CD4-positive, alpha-beta T cell treated with Interleukin-15 for 4 hours (primary cell): ENCODE data around the gene CRHR2.
"Not testable (repeated sequence)": the region's sequence is repeated elsewhere in the genome, so short reads cannot be mapped to it uniquely, and the experiment has no call there.

Source experiments
- DNase-seq: peaks from one replicate; pipeline ENCODE4 v3.0.0-alpha.2; 2020; ENCODE audit warnings: low spot score

CRHR2 gene

GRCh38 chr7:30682212-30683083, at the start of gene CRHR2:
CRHR2 (minus strand) TSS chr7:30682456; CDS start chr7:30682280, 176 bp downstream.
- no peak for DNase-seq

- no peak for DNase-seq
These were observed 49.3 kb upstream of the CRHR2 start for GRCh38 chr7:30731581-30731980.

GRCh38 chr7:30730996-30731395, 48.7 kb upstream of the CRHR2 start:
- no peak for DNase-seq

GRCh38 chr7:30730097-30730496, 47.8 kb upstream of the CRHR2 start:
- no peak for DNase-seq

GRCh38 chr7:30729642-30730041, 47.4 kb upstream of the CRHR2 start:
- no peak for DNase-seq

DNA sequence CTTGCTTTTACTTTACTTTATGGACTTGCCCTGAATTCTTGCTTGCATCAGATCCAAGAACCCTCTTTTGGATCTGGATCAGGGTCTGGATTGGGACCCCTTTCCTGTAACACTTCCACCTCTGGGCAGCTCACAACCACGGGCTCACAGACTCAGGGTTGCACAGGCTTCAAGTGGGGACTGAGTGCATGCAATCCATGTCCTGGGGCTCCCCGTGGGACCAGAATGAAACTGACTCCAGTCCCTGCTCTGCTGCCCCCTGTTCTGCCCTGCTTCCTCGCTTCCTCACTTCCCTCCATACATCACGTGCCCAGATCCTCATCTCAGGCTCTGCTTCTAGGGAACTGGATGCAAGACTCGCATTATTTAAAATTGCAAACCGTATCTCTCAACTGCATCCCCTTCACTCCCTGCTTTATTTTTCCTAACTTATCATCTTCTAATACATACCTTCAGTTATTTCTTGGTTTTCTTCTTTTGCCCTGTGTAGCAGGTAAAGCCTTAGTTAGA, 46.4 kb upstream of the CRHR2 start:
- no peak for DNase-seq

- DNase-seq, result peak; percentile 57
These were observed 45.0 kb upstream of the CRHR2 start for GRCh38 chr7:30727061-30727945.

GRCh38 chr7:30726296-30727006, 44.2 kb upstream of the CRHR2 start:
- peak; percentile 17 for DNase-seq

DNA sequence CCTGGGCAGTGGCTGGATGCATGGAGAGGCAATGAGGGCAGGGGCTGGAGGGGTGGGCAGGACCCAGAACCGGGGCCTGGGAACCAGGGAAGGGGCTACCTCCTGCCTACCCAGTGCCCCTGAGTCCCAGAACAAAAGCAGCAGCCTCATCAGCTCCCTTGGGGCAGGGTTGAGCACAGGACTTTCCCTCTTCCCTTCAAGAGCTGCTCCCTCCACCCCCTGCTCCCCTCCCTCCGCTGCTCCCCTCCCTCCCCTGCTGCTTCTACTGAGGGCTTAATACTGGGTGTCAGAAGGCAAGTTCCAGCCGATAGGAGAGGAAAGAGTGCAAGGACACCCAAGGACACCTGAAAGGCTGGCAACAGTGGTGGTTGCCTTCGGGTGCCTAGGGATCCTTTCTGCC, 41.5 kb upstream of the CRHR2 start:
- no peak for DNase-seq

GRCh38 chr7:30722671-30723070, 40.4 kb upstream of the CRHR2 start:
- no peak for DNase-seq

GRCh38 chr7:30722187-30722586, 39.9 kb upstream of the CRHR2 start:
- DNase-seq, result no peak

GRCh38 chr7:30721211-30721610, 39.0 kb upstream of the CRHR2 start:
- no peak for DNase-seq

- DNase-seq, result not testable (repeated sequence)
These were observed 37.2 kb upstream of the CRHR2 start for GRCh38 chr7:30719434-30719833.

- DNase-seq, result no peak
These were observed 34.9 kb upstream of the CRHR2 start for GRCh38 chr7:30717181-30717580.

GRCh38 chr7:30714129-30714528, 31.9 kb upstream of the CRHR2 start:
- no peak for DNase-seq

DNA sequence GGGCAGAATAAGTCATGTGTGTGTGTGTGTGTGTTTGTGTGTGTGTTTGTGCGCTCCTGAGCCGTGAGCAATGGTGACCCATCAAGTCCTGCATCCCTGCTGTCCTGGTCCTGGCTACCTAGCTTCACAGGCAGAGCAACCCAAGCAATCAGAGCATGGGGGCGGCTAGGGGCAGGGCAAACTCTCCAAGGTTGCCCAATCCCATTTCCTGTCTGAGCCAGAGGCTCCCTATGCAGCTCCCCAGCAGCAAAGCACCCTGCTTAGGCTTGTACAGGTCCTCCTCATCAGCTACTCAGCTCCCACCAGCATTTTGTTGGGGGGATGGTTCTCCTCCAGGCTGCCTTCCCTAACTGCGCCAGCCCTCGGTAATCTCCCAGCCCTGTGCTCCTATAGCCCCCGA, 31.1 kb upstream of the CRHR2 start:
- no peak for DNase-seq

DNA sequence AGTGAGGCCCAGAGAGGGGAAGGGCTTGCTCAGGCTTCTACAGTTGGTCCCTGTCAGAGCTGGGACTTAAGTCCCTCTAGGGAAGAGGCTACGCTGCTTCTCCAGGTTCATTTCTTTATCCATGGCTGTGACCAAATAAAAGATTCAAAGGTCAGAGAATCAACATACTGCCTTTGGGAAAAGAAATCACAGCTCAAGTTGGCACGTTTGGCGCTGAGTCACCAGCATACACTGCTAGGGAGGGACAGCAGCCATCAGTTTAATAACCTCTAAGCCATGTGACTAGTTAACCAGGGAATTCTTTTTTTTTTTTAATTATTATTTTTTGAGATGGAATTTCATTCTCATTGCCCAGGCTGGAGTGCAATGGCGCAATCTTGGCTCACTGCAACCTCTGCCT, 28.4 kb upstream of the CRHR2 start:
- DNase-seq, result no peak

DNA sequence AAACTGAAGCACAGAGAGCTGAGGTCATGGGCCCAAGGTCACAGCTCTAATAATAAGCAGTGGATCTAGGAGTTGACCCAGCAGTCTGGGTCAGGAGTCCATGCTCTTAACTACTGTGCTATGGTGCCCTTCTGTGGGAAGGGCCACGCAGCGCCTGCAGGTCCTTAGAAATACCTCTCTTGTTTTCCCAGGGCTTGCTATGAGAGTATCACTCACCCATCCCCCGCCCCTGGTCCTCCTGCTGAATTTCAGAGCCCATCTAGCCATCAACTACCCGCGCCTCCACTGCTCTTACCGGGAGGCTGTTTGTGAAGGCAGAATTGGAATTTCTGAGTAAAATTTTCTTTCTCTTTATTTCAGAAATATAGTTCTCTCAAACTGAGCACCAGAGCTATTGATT, 27.3 kb upstream of the CRHR2 start:
- DNase-seq, result no peak

- DNase-seq, result no peak
These were observed 26.7 kb upstream of the CRHR2 start for GRCh38 chr7:30708983-30709382.

DNA sequence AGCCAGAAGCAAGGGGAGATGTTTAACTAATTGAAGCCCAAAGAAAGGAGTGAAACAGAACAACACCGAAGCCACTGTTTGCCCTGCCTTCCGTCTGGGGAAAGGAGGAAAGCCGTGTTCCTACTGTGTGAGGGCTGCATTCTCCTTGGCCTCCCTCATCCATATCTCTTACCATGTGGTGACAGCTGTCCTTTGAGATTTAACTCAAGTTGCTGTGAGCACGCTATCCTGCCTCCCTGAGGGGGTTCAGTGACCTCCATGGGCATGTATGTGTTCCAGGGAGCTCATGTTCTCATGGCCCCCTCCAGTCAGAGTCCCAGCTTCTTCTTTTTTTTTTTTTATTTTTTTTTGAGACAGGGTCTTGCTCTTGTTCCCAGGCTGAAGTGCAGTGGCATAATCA, 26.2 kb upstream of the CRHR2 start:
- DNase-seq, result no peak

DNA sequence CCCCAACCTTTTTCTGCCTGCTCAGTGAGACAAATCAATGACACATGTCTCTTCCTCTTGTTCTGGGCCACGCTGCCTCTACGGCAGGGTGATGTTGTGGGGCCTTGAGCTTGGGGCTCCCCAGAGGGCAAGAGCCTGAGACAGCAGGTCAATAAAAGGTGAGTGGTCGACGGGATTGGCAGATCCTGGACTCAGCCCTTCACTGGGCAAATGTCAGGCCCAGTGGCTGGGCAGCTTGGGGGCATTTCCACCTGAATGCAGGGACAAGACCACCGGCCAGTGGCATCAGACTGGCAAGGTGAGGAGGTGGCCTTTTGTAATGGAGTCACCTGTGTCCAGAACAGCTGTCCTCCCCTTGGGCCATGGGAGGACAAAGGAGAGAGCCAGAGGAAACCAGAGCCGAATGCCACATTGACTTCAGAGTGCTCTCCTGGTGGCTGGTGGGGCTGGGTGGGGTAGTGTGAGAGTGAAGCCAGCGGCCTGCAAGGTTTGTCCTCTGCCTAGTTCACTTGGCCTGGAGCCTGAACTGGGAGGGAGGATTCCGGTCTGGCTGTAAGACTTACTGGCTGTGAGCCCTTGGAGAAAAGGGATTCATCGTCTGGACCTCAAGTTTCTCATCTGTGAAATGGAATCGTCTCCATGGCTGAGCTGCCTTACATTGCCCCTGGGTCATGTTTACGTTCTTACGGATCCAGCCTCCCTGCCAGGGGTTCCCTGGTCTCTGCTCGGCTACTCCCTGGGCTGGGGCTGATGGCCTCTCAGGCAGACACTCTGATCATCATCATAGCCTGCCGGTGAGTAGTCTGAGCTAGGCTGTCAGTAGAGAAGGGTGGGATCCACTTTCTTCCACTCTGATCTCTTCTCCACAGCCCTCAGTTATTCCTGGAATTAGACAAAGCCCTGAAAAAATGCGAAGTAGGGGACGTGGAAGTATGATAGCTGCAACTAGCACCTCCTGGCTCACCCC, 25.4 kb upstream of the CRHR2 start:
- DNase-seq, result no peak
